GM12878 (cell line): Measurements from ENCODE around the gene PRKAB2. TPM values are rescaled to one million over a fixed set of nuclear protein-coding genes. Genes with fewer than 3 reads are reported as not detected.
"Not testable (repeated sequence)": the region's sequence is repeated elsewhere in the genome, so short reads cannot be mapped to it uniquely, and the experiment has no call there.

Experiments
- ATAC-seq: fragments of 200-7000 bp; cut with Tn5 transposase; 3 replicates; pipeline ENCODE4 v1.9.1; 2020; ENCODE audit warnings: mild to moderate bottlenecking, moderate library complexity
- BruUV-seq: library from RNA; stranded (reverse); fragments of 400-500 nt; replicated peaks from 2 replicates; lab custom pipeline; 2021; lab: Mats Ljungman, UMichigan
- CTCF ChIA-PET: fragments of 300-600 bp; sonication (Branson Sonifier 250); formaldehyde crosslinking; extraction: SDS; loops from one replicate; lab custom pipeline; 2021; ENCODE audit warnings: inconsistent platforms; lab: Yijun Ruan, JAX
- POLR2A ChIA-PET: fragments of 350-600 bp; formaldehyde crosslinking; extraction: SDS; loops from one replicate; lab custom pipeline; 2021; ENCODE audit warnings: inconsistent platforms; lab: Charles Lee
- RAD21 ChIA-PET: fragments of 300-600 bp; sonication (Branson Sonifier 250); formaldehyde crosslinking; loops from one replicate; lab custom pipeline; 2023; ENCODE audit warnings: antibody characterized with exemption; ENCODE audit not compliant: unreplicated experiment; lab: Charles Lee
- SMC1A ChIA-PET: fragments of 300-600 bp; sonication (Branson Sonifier 250); formaldehyde crosslinking; loops from one replicate; lab custom pipeline; 2023; ENCODE audit not compliant: unreplicated experiment, uncharacterized antibody; lab: Charles Lee
- DNase-seq: peaks from one replicate; pipeline ENCODE4 v3.0.0-alpha.2; 2011; ENCODE audit warnings: low read depth, low spot score
- FAIRE-seq: peaks from 3 replicates; lab custom pipeline; 2011; peaks lifted over from hg19 to GRCh38; lab: Jason Lieb, UNC
- H2AFZ ChIP-seq: 2 replicates; pipeline ENCODE4 v1.6.0; 2011; ENCODE audit warnings: low read depth, low read length, control low read depth; ENCODE audit not compliant: control insufficient read depth
- H3K27ac ChIP-seq: 2 replicates; pipeline ENCODE4 v1.5.1; 2011; ENCODE audit warnings: control low read depth; ENCODE audit not compliant: control insufficient read depth, insufficient read depth
- H3K27me3 ChIP-seq, 2 experiments: replicated peaks in 1 of 2; 2 replicates each; pipeline versions ENCODE4 v1.6.0 to v1.6.1; 2011; ENCODE audit warnings: low read length in 1 of 2; ENCODE audit not compliant: control insufficient read depth in 2 of 2, insufficient read depth in 2 of 2
- H3K36me3 ChIP-seq, 2 experiments: 2 replicates each; pipeline ENCODE4 v1.5.1; 2011; ENCODE audit warnings: low read length in 1 of 2; ENCODE audit not compliant: control insufficient read depth in 2 of 2, insufficient read depth in 2 of 2
- H3K4me1 ChIP-seq: 2 replicates; pipeline ENCODE4 v1.6.1; 2011; ENCODE audit warnings: mild to moderate bottlenecking, low read length, moderate library complexity, mixed read lengths; ENCODE audit not compliant: control insufficient read depth, insufficient read depth
- H3K4me2 ChIP-seq: 2 replicates; pipeline ENCODE4 v1.6.0; 2011; ENCODE audit warnings: control low read depth; ENCODE audit not compliant: control insufficient read depth, insufficient read depth
- H3K4me3 ChIP-seq: fragments of 200-600 bp; sonication (generic); 2 replicates; pipeline ENCODE4 v1.5.1; 2016
- H3K79me2 ChIP-seq: 2 replicates; pipeline ENCODE4 v1.6.0; 2011; ENCODE audit warnings: low read length; ENCODE audit not compliant: control insufficient read depth, insufficient read depth
- H3K9ac ChIP-seq: 2 replicates; pipeline ENCODE4 v1.8.0; 2011; ENCODE audit warnings: low read length, control low read depth, mixed read lengths; ENCODE audit not compliant: control insufficient read depth, insufficient read depth
- H3K9me3 ChIP-seq: replicated peaks from 3 replicates; pipeline ENCODE4 v1.5.1; 2011; ENCODE audit warnings: mild to moderate bottlenecking, low read length; ENCODE audit not compliant: control insufficient read depth, insufficient read depth
- H4K20me1 ChIP-seq: 2 replicates; pipeline ENCODE4 v1.6.0; 2011; ENCODE audit not compliant: control insufficient read depth, insufficient read depth
- CEBPZ ChIP-seq: fragments of 150-350 bp; IDR thresholded peaks from 2 replicates; pipeline ENCODE4 v1.6.1; 2016; ENCODE audit warnings: low read depth, low read length
- CREM ChIP-seq: IDR thresholded peaks from 2 replicates; pipeline ENCODE4 v1.6.1; 2014; ENCODE audit warnings: antibody characterized with exemption, low read depth
- EGR1 ChIP-seq, 2 experiments: IDR thresholded peaks; 1 replicate in 1 of 2; 2 replicates in 1 of 2; pipeline ENCODE4 v1.6.1; 2011 to 2012; ENCODE audit warnings: low read depth in 2 of 2, low read length in 2 of 2, borderline replicate concordance in 1 of 2, mild to moderate bottlenecking in 1 of 2, moderate library complexity in 1 of 2
- MEF2B ChIP-seq: fragments of 450-650 bp; IDR thresholded peaks from 2 replicates; pipeline ENCODE4 v1.6.1; 2018; ENCODE audit warnings: mild to moderate bottlenecking, moderate library complexity; ENCODE audit not compliant: partially characterized antibody, poor library complexity, severe bottlenecking
- RAD51 ChIP-seq: fragments of 450-650 bp; IDR thresholded peaks from 2 replicates; pipeline ENCODE4 v1.6.1; 2016; ENCODE audit warnings: moderate library complexity, mild to moderate bottlenecking, inconsistent platforms
- SMC3 ChIP-seq: IDR thresholded peaks from 2 replicates; pipeline ENCODE4 v1.6.1; 2011; ENCODE audit warnings: low read length, improper control_type of control experiment, borderline replicate concordance
- TCF3 ChIP-seq: IDR thresholded peaks from 2 replicates; pipeline ENCODE4 v1.6.1; 2012; ENCODE audit warnings: low read depth, mild to moderate bottlenecking, low read length, borderline replicate concordance; ENCODE audit not compliant: insufficient read depth
- ZSCAN29 ChIP-seq: fragments of 450-650 bp; IDR thresholded peaks from 2 replicates; pipeline ENCODE4 v1.6.1; 2017; ENCODE audit warnings: mild to moderate bottlenecking, moderate library complexity
- WGBS: methylation state at CpG from one replicate; pipeline ENCODE4 v1.1.6; 2016; ENCODE audit warnings: low lambda C conversion rate; ENCODE audit not compliant: insufficient replicate concordance, insufficient coverage; ENCODE audit errors: missing lambda C conversion rate; 5-methylcytosine and 5-hydroxymethylcytosine counted together
- in situ Hi-C: fragments of 300-500 bp; cut with MboI; formaldehyde crosslinking; loops from 9 replicates; pipeline ENCODE4 v1.14.3; 2018; ENCODE audit warnings: mixed read lengths
- intact Hi-C: fragments of 100-400 bp; cut with micrococcal nuclease; formaldehyde crosslinking; loops from one replicate; pipeline ENCODE4 v1.14.2; 2022; ENCODE audit not compliant: unreplicated experiment
- polyA plus RNA-seq, 11 experiments: library from polyadenylated mRNA; depleted of rRNA in 4 of 11; unstranded in 6 of 11; stranded (reverse) in 5 of 11; fragments of >200 nt; fragmentation: Nextera tagmentation in 4 of 11; fragmentation: Illumina TruSeq in 1 of 11; extraction: Ambion mirVana in 4 of 11; extraction: Trizol in 1 of 11; gene quantifications; 1 replicate in 1 of 11; 2 replicates in 10 of 11; pipeline versions ENCODE4 v1.2.1 to v1.2.3, GENCODE V29; 2011 to 2016; ENCODE audit warnings: inconsistent platforms in 2 of 11, missing spikeins in 2 of 11, low read depth in 1 of 11
- total RNA-seq, 4 experiments: library from RNA; depleted of rRNA in 3 of 4; stranded (reverse); fragments of >200 nt in 3 of 4; fragmentation: Illumina TruSeq in 1 of 4; extraction: Trizol in 1 of 4; gene quantifications; 2 replicates each; pipeline versions ENCODE4 v1.2.1 to v1.2.3, GENCODE V29; 2013 to 2021

The PRKAB2 gene
- total and polyA plus RNA-seq, 10 of the 15 experiments (the other 5 are each of a cell fraction or from before 2014, with no cell fraction given), result 2.2 to 26.4 (median 6.7) TPM

DNA sequence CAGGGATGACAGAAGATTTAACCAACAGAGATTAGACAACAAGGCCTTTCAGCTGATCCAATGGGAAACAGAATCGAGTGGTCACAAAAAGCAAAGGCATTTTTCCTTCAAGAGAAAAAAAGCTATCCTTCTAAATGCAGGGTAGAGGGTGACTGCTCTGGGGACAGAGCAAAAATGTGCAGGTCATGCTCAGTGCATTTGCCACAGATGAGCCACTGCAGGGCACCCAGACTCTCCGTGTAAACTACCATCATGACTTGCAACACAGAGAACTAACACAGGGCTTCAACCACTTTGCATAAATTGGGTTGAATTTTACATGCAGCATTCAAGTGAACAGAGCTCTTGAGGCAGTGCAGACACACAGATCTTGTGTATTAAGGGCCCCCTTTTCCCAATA is 56.8 kb downstream of the PRKAB2 start:
- 42% methylated on average over 2 of the region's 2 CpGs for WGBS

DNA sequence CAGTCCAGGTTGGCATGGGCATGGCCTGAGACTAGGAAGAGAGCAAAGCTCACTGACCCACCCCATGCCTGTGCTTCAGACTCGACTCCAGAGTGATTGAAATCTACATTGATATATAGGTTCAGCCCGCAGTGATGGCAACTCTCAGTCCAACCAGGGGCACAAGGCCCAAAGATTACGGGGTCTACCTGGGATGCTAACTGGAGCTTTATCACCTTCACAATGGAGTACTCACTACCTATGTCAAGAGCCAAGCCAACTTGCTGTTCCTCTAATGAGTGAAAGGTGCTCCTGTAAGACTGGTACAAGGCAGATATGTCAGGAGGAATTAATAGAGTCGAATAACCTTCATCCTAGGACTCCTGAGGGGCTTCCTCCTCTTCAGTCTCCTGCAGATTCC is 57.2 kb downstream of the PRKAB2 start:
- H3K79me2 ChIP-seq, ATAC-seq, H3K36me3 ChIP-seq, H3K4me1 ChIP-seq, H4K20me1 ChIP-seq, FAIRE-seq, SMC1A ChIA-PET, DNase-seq, H3K4me3 ChIP-seq, CTCF ChIA-PET, H3K9me3 ChIP-seq, H3K9ac ChIP-seq, in situ Hi-C loops, BruUV-seq, H3K27ac ChIP-seq, H3K4me2 ChIP-seq, intact Hi-C loops, H2AFZ ChIP-seq, H3K27me3 ChIP-seq, RAD21 ChIA-PET, POLR2A ChIA-PET: not testable (repeated sequence)
- WGBS, result 10% methylated on average over 4 of the region's 4 CpGs

More for the DNA sequence above, 56.8 kb downstream of the PRKAB2 start:
- DNase-seq (no peak), FAIRE-seq (no peak), ATAC-seq (no peak)
- in situ Hi-C loops (no loop called here), intact Hi-C loops (no loop called here)
- no peak for TF ChIP-seq CEBPZ
- no peak for TF ChIP-seq ZSCAN29
- TF ChIP-seq EGR1 (IDR thresholded peaks at IDR 0.05; ENCODE audit: borderline replicate concordance in 1 of 2, low read depth in 2 of 2, low read length in 2 of 2), result no peak
- no peak for TF ChIP-seq CREM
- TF ChIP-seq MEF2B, result no peak
- TF ChIP-seq RAD51, result no peak
- TF ChIP-seq TCF3, result no peak
- TF ChIP-seq SMC3, result no peak
- ChIA-PET SMC1A (no interaction called here), RAD21 (no interaction called here), CTCF (no interaction called here), POLR2A (no interaction called here)
- Histone ChIP-seq H3K4me2 (no peak overlapping the region), H3K4me3 (no peak overlapping the region), H3K79me2 (no peaks in the 10 kb centered on the region), H3K9me3 (no peaks in the 10 kb centered on the region), H3K36me3 (no peaks in the 10 kb centered on the region), H4K20me1 (no peaks in the 10 kb centered on the region), H2AFZ (no peak overlapping the region), H3K27ac (no peak overlapping the region), H3K4me1 (no peaks in the 10 kb centered on the region), H3K9ac (no peak overlapping the region), H3K27me3 (no peaks in the 10 kb centered on the region)
- no TSS peak for BruUV-seq

DNA sequence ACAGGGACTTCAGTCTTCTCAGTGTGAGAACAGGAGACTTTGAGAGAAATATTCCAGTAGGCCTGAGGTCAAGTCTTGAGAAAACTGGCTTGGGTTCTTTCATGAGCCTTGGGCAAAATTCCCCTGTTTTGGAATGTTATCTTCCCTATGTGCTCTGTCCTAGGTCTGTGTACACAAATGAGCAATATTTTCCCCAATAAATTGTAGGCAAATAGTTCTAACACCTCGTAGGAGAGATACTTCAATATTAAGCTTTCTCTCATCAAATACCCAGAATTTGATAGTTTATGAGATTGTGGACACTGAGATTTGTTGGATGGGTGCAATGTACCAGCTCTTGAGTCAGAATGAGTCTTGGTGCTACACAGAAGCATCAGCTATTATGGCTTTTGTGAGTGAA is 57.9 kb downstream of the PRKAB2 start:
- H3K4me2 ChIP-seq, H3K4me1 ChIP-seq, RAD21 ChIA-PET, POLR2A ChIA-PET, H2AFZ ChIP-seq, DNase-seq, H3K9ac ChIP-seq, FAIRE-seq, H3K36me3 ChIP-seq, SMC1A ChIA-PET, ATAC-seq, intact Hi-C loops, H3K4me3 ChIP-seq, H4K20me1 ChIP-seq, H3K27me3 ChIP-seq, BruUV-seq, CTCF ChIA-PET, in situ Hi-C loops, H3K79me2 ChIP-seq, H3K27ac ChIP-seq, H3K9me3 ChIP-seq: not testable (repeated sequence)
- 0% methylated on average over 1 of the region's 1 CpG for WGBS
